ENCODE data around the gene NSD1. TPM values are rescaled to one million over a fixed set of nuclear protein-coding genes. Genes with fewer than 3 reads are reported as not detected.

Gene NSD1
- total RNA-seq, 1 donor = 53.2 TPM

DNA sequence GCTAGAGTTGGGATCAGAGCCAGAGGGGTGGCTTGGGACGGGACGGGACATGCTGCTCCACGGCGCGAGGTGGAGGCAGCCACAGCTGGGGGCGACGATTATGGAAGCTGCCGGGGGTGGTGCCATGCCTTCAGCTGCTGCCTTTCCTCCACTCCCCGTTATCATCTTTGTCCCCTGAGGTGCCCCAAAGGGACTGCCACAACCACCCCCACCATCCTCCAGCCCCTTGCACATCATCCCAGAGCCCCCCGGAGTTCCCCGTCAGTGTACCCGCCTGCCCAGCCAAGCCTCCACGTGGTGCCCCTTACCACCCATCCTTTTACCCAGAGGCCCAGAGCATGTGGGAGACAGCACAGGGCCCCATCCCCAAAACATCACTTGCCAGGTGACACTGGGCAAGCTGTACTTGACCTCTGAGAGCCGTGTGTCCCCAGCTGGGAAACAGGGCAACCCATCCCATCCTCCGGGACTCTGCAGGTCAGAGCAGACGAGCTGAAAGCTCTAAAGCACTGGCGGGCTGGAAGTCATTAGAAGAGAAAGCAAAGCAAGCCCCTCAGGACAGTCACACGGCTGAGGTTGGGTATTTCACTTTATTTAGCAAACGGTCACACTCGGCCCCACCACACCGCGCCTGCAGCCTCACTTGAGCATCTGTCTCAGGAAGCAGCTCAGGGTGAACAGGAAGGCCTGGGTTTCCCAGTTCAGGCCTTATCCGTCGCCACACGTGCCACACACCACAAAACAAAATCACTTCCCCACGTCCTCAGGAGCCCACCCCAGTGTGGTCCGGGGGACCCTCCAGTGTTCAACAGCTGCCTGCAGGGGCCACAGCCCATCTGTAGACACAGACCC is 197.6 kb downstream of the NSD1 start:
- peaks cover 42% of the 10 kb centered on the region for H3K36me3 ChIP-seq (ENCODE audit: insufficient read depth, low read length)
- no peak overlapping the region for H3K4me2 ChIP-seq (ENCODE audit: insufficient read depth, low read length)

DNA sequence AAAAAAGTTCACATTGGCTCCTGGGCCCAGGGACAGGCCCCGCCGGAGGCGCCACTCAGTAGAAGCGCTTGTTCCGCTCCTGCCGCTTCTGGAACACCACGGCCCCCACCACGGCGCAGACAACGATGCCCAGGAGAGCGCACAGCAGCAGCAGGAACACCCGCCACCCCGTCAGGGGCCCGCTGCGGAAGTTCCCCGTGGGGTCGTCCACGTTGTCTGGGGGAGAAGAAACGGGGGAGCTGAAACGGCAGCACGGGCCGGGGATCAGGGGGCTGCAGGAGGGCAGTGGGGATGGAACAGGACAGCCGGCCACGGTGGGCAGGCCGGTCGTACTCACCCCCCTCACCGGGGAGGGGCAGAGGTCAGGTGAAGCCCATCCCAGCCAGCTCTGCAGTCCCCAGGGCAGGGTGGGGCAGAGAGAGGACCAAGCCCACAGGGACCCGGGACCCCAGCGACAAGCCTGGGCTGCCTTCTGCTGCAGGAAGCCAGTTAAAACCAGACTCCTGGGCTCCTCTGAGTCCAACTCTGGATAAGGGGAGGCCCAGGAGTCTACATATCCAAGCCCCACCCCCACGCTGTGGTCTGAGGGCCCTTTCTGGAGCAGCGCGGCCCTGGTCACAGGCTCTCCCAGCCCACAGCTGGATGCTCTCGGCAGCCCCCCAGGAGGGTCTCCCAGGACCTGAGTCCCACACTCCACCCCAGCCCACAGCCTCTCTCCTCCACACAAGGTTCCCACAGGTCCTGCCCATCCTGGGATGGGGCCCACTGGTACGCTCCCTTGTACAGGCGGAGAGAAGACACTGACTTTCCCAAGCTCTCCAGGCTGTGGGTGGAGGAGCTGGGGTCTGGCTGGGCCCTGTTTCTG is 198.7 kb downstream of the NSD1 start:
- TF ChIP-seq CTCF (IDR thresholded peaks at IDR 0.05; ENCODE audit: extremely low read depth, low read depth, low read length) = no peak
- peaks cover 46% of the 10 kb centered on the region for H3K36me3 ChIP-seq (ENCODE audit: insufficient read depth, low read length)
- H3K9me3 ChIP-seq (ENCODE audit: low read depth, low read length) = no peaks in the 10 kb centered on the region
- peaks cover 11% of the 10 kb centered on the region for H3K4me1 ChIP-seq (ENCODE audit: insufficient read depth, low read length)
- peaks cover 8% of the 10 kb centered on the region for H4K20me1 ChIP-seq (ENCODE audit: insufficient read depth, low read length)
- no peak overlapping the region for H3K4me3 ChIP-seq (ENCODE audit: insufficient read depth, low read length)
- H3K27me3 ChIP-seq (ENCODE audit: insufficient read depth, low read length) = no peaks in the 10 kb centered on the region
- peaks cover 5% of the 10 kb centered on the region for H3K79me2 ChIP-seq (ENCODE audit: insufficient read depth, low read length)
- H2AFZ ChIP-seq (ENCODE audit: low read length) = no peak overlapping the region
- peak; percentile 58 for DNase-seq (ENCODE audit: insufficient read length, low spot score, missing footprints)
- no peak overlapping the region for H3K27ac ChIP-seq (ENCODE audit: low read depth, low read length)
- H3K4me2 ChIP-seq (ENCODE audit: insufficient read depth, low read length) = no peak overlapping the region

More for the DNA sequence above, 197.6 kb downstream of the NSD1 start:
- H3K27ac ChIP-seq (ENCODE audit: low read depth, low read length) = no peak overlapping the region
- peak; percentile 60 for DNase-seq (ENCODE audit: insufficient read length, low spot score, missing footprints)
- no peak overlapping the region for H3K4me3 ChIP-seq (ENCODE audit: insufficient read depth, low read length)
- H3K27me3 ChIP-seq (ENCODE audit: insufficient read depth, low read length) = no peaks in the 10 kb centered on the region
- H3K4me1 ChIP-seq (ENCODE audit: insufficient read depth, low read length) = peaks cover 14% of the 10 kb centered on the region
- H3K9me3 ChIP-seq (ENCODE audit: low read depth, low read length) = no peaks in the 10 kb centered on the region
- TF ChIP-seq CTCF (IDR thresholded peaks at IDR 0.05; ENCODE audit: extremely low read depth, low read depth, low read length) = no peak
- H2AFZ ChIP-seq (ENCODE audit: low read length) = no peak overlapping the region
- peaks cover 5% of the 10 kb centered on the region for H3K79me2 ChIP-seq (ENCODE audit: insufficient read depth, low read length)
- peaks cover 8% of the 10 kb centered on the region for H4K20me1 ChIP-seq (ENCODE audit: insufficient read depth, low read length)

- DNase-seq (ENCODE audit: insufficient read length, low spot score, missing footprints) = peak; percentile 19
Observed at GRCh38 chr5:177332896-177333260, 199.3 kb downstream of the NSD1 start.

More at GRCh38 chr5:177332896-177333260, 199.3 kb downstream of the NSD1 start:
- Histone ChIP-seq H2AFZ (ENCODE audit: low read length) (no peak overlapping the region), H3K79me2 (ENCODE audit: insufficient read depth, low read length) (peaks cover 5% of the 10 kb centered on the region), H3K9me3 (ENCODE audit: low read depth, low read length) (no peaks in the 10 kb centered on the region), H4K20me1 (ENCODE audit: insufficient read depth, low read length) (peaks cover 11% of the 10 kb centered on the region), H3K27me3 (ENCODE audit: insufficient read depth, low read length) (no peaks in the 10 kb centered on the region), H3K4me1 (ENCODE audit: insufficient read depth, low read length) (peaks cover 5% of the 10 kb centered on the region), H3K4me3 (ENCODE audit: insufficient read depth, low read length) (no peak overlapping the region), H3K4me2 (ENCODE audit: insufficient read depth, low read length) (no peak overlapping the region), H3K27ac (ENCODE audit: low read depth, low read length) (no peak overlapping the region), H3K36me3 (ENCODE audit: insufficient read depth, low read length) (peaks cover 52% of the 10 kb centered on the region)
- TF ChIP-seq CTCF (IDR thresholded peaks at IDR 0.05; ENCODE audit: extremely low read depth, low read depth, low read length) = no peak

Measured in osteoblast (primary cell).